A549 (cell line): ENCODE results near the gene BSDC1. TPM values are rescaled to one million over a fixed set of nuclear protein-coding genes. Genes with fewer than 3 reads are reported as not detected.
"Not testable (repeated sequence)": the region's sequence is repeated elsewhere in the genome, so short reads cannot be mapped to it uniquely, and the experiment has no call there.

Experiments
- ATAC-seq, 2 experiments: fragments of 200-7000 bp in 1 of 2; fragments of >200 bp in 1 of 2; cut with Nextera tagmentation in 1 of 2; cut with Tn5 transposase in 1 of 2; 3 replicates each; pipeline versions ENCODE4 v1.8.0 to v1.9.1; 2018 to 2020; ENCODE audit warnings: mild to moderate bottlenecking in 1 of 2, moderate library complexity in 1 of 2
- CTCF ChIA-PET: fragments of 300-600 bp; sonication (Branson Sonifier 250); formaldehyde crosslinking; extraction: SDS; loops from one replicate; lab custom pipeline; 2021; ENCODE audit warnings: antibody characterized with exemption, inconsistent platforms; lab: Yijun Ruan, JAX
- POLR2A ChIA-PET: fragments of 350-600 bp; formaldehyde crosslinking; extraction: SDS; loops from one replicate; lab custom pipeline; 2021; ENCODE audit warnings: antibody characterized with exemption, inconsistent platforms; lab: Yijun Ruan, JAX
- DNase-seq, 2 experiments: peaks; one replicate each; pipeline versions ENCODE4 v3.0.0 to v3.0.0-alpha.2; 2011 to 2016; ENCODE audit warnings: low read depth in 1 of 2, low spot score in 1 of 2
- FAIRE-seq: peaks from 2 replicates; lab custom pipeline; 2011; peaks lifted over from hg19 to GRCh38; lab: Jason Lieb, UNC
- H3K27ac ChIP-seq, 2 experiments: fragments of >200 bp; sonication (Bioruptor Twin); formaldehyde crosslinking; 3 replicates each; pipeline ENCODE4 v1.5.1; 2016 to 2017
- H3K4me1 ChIP-seq: fragments of >200 bp; sonication (Bioruptor Twin); formaldehyde crosslinking; 3 replicates; pipeline ENCODE4 v1.6.1; 2016
- H3K4me2 ChIP-seq: fragments of >200 bp; sonication (Bioruptor Twin); formaldehyde crosslinking; 3 replicates; pipeline ENCODE4 v1.6.1; 2016
- H3K4me3 ChIP-seq: fragments of >200 bp; sonication (Bioruptor Twin); formaldehyde crosslinking; 3 replicates; pipeline ENCODE4 v1.5.1; 2016
- H3K9me3 ChIP-seq: fragments of >200 bp; sonication (Bioruptor Twin); formaldehyde crosslinking; 3 replicates; pipeline ENCODE4 v1.6.1; 2016
- ATOH8 ChIP-seq: fragments of 250-450 bp; sonication (Bioruptor Pico); IDR thresholded peaks from 2 replicates; pipeline ENCODE4 v1.5.0; 2020; ENCODE audit warnings: low read depth, mild to moderate bottlenecking, moderate library complexity
- BCL3 ChIP-seq: fragments of >200 bp; sonication (Bioruptor Twin); formaldehyde crosslinking; IDR thresholded peaks from 3 replicates; pipeline ENCODE4 v1.6.1; 2016
- CBX8 ChIP-seq: fragments of 200-600 bp; sonication (generic); IDR thresholded peaks from 2 replicates; pipeline ENCODE4 v1.6.1; 2016
- CHD4 ChIP-seq: fragments of 200-600 bp; sonication (generic); IDR thresholded peaks from 2 replicates; pipeline ENCODE4 v1.6.1; 2016; ENCODE audit warnings: antibody characterized with exemption, mild to moderate bottlenecking, borderline replicate concordance
- EHMT2 ChIP-seq: fragments of 200-600 bp; sonication (generic); IDR thresholded peaks from 2 replicates; pipeline ENCODE4 v1.6.1; 2016; ENCODE audit warnings: antibody characterized with exemption, low read depth, mild to moderate bottlenecking, moderate library complexity
- EP300 ChIP-seq, 2 experiments: fragments of >200 bp; sonication (Bioruptor Twin); formaldehyde crosslinking; IDR thresholded peaks; 2 replicates in 1 of 2; 3 replicates in 1 of 2; pipeline ENCODE4 v1.6.1; 2016 to 2017
- FOXS1 ChIP-seq: fragments of 250-450 bp; sonication (Bioruptor Pico); IDR thresholded peaks from 2 replicates; pipeline ENCODE4 v1.5.0; 2020; ENCODE audit warnings: mild to moderate bottlenecking, moderate library complexity
- HEYL ChIP-seq: fragments of 250-450 bp; sonication (Bioruptor Pico); IDR thresholded peaks from 2 replicates; pipeline ENCODE4 v1.8.0; 2021; ENCODE audit warnings: mild to moderate bottlenecking, moderate library complexity
- HOXB13 ChIP-seq: fragments of 250-450 bp; sonication (Bioruptor Pico); IDR thresholded peaks from 2 replicates; pipeline ENCODE4 v1.5.0; 2020; ENCODE audit warnings: low read depth, mild to moderate bottlenecking, moderate library complexity
- JUN ChIP-seq, 2 experiments: fragments of >200 bp; sonication (Bioruptor Twin); formaldehyde crosslinking; IDR thresholded peaks; 2 replicates in 1 of 2; 3 replicates in 1 of 2; pipeline ENCODE4 v1.6.1; 2016 to 2017
- KDM1A ChIP-seq: fragments of 200-600 bp; sonication (generic); IDR thresholded peaks from 2 replicates; pipeline ENCODE4 v1.6.1; 2016; ENCODE audit warnings: low read depth, mild to moderate bottlenecking
- KDM5A ChIP-seq: fragments of 200-600 bp; sonication (generic); IDR thresholded peaks from 2 replicates; pipeline ENCODE4 v1.6.1; 2016; ENCODE audit warnings: antibody characterized with exemption, mild to moderate bottlenecking
- MAFK ChIP-seq: fragments of 450-650 bp; IDR thresholded peaks from 2 replicates; pipeline ENCODE4 v1.6.1; 2014; ENCODE audit not compliant: partially characterized antibody
- MAZ ChIP-seq: fragments of 150-350 bp; IDR thresholded peaks from 2 replicates; pipeline ENCODE4 v1.6.1; 2014; ENCODE audit warnings: antibody characterized with exemption, low read depth, low read length, borderline replicate concordance
- MYC ChIP-seq: IDR thresholded peaks from 2 replicates; pipeline ENCODE4 v1.6.1; 2012; ENCODE audit warnings: mild to moderate bottlenecking, inconsistent platforms, low read length, improper control_type of control experiment, borderline replicate concordance
- PBX3 ChIP-seq: IDR thresholded peaks from 2 replicates; pipeline ENCODE4 v1.6.1; 2012
- SMC3 ChIP-seq: fragments of >200 bp; sonication (Bioruptor Twin); formaldehyde crosslinking; IDR thresholded peaks from 3 replicates; pipeline ENCODE4 v1.6.1; 2018; ENCODE audit warnings: inconsistent platforms
- TP53 ChIP-seq: fragments of 250-450 bp; sonication (Bioruptor Pico); IDR thresholded peaks from 2 replicates; pipeline ENCODE4 v1.5.0; 2021; ENCODE audit warnings: mild to moderate bottlenecking, moderate library complexity
- ZC3H11A ChIP-seq: fragments of 450-650 bp; IDR thresholded peaks from 2 replicates; pipeline ENCODE4 v1.6.1; 2014; ENCODE audit warnings: antibody characterized with exemption, mild to moderate bottlenecking
- WGBS: methylation state at CpG from one replicate; pipeline ENCODE4 v1.1.6; 2017; ENCODE audit errors: missing lambda C conversion rate; 5-methylcytosine and 5-hydroxymethylcytosine counted together
- polyA plus RNA-seq, 4 experiments: library from polyadenylated mRNA; depleted of rRNA in 3 of 4; stranded (reverse); fragments of >200 nt; fragmentation: RNase III in 1 of 4; extraction: RNeasy Plus Mini Kit Qiagen cat#74134 plus additional on column Dnase treatment in 1 of 4; gene quantifications; 2 replicates in 3 of 4; 3 replicates in 1 of 4; pipeline ENCODE4 v1.2.3, GENCODE V29; 2011 to 2017
- TF ChIP-seq, protein P1 (sequence below): fragments of >200 bp; sonication (Bioruptor Twin); formaldehyde crosslinking; IDR thresholded peaks from 3 replicates; pipeline ENCODE4 v1.5.1; 2016

The BSDC1 gene
- polyA plus RNA-seq, 2 of the 4 experiments (the other 2 are of a cell fraction), result 19.9 to 22.7 TPM

GRCh38 chr1:32356478-32356877 lies 37.8 kb downstream of the BSDC1 start:
- DNase-seq (no peak), FAIRE-seq (no peak), ATAC-seq (no peak)
- ChIA-PET POLR2A (no interaction called here), CTCF (no interaction called here)
- Histone ChIP-seq H3K4me1 (peaks cover 7% of the 10 kb centered on the region), H3K27ac (no peak overlapping the region), H3K9me3 (no peaks in the 10 kb centered on the region), H3K4me2 (no peak overlapping the region), H3K4me3 (no peak overlapping the region)
- 75% methylated on average over 1 of the region's 1 CpG for WGBS
- TF ChIP-seq SMC3 (no peak), ZC3H11A (no peak), MAZ (no peak), KDM1A (no peak), HOXB13 (CRISPR knock-in tag) (no peak), CHD4 (no peak), ATOH8 (no peak), BCL3 (no peak), FOXS1 (no peak), EHMT2 (no peak), TP53 (CRISPR knock-in tag) (no peak), CBX8 (no peak), MYC (no peak), HEYL (CRISPR knock-in tag) (no peak), KDM5A (no peak), JUN (IDR thresholded peaks at IDR 0.05) (no peak), PBX3 (no peak), EP300 (IDR thresholded peaks at IDR 0.05) (no peak), MAFK (no peak)
- TF ChIP-seq, protein P1, sequence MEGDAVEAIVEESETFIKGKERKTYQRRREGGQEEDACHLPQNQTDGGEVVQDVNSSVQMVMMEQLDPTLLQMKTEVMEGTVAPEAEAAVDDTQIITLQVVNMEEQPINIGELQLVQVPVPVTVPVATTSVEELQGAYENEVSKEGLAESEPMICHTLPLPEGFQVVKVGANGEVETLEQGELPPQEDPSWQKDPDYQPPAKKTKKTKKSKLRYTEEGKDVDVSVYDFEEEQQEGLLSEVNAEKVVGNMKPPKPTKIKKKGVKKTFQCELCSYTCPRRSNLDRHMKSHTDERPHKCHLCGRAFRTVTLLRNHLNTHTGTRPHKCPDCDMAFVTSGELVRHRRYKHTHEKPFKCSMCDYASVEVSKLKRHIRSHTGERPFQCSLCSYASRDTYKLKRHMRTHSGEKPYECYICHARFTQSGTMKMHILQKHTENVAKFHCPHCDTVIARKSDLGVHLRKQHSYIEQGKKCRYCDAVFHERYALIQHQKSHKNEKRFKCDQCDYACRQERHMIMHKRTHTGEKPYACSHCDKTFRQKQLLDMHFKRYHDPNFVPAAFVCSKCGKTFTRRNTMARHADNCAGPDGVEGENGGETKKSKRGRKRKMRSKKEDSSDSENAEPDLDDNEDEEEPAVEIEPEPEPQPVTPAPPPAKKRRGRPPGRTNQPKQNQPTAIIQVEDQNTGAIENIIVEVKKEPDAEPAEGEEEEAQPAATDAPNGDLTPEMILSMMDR, result no peak

GRCh38 chr1:32355778-32356177 lies 38.5 kb downstream of the BSDC1 start:
- H3K4me1 ChIP-seq, H3K4me2 ChIP-seq, ATAC-seq, DNase-seq, H3K9me3 ChIP-seq, POLR2A ChIA-PET, FAIRE-seq, H3K27ac ChIP-seq, H3K4me3 ChIP-seq: not testable (repeated sequence)
- 88% methylated on average over 6 of the region's 6 CpGs for WGBS
- CTCF ChIA-PET, result interaction anchor here (0.7 kb wide), 1 partner anchor 40 kb away, joined by 4 read pairs; no protein-coding TSS in a partner anchor
